MCF 10A (cell line): Measurements from ENCODE around the gene TMEM123. TPM values are rescaled to one million over a fixed set of nuclear protein-coding genes. Genes with fewer than 3 reads are reported as not detected.

Source experiments
- BruUV-seq: library from RNA; stranded (reverse); fragments of 400-500 nt; replicated peaks from 2 replicates; lab custom pipeline; 2021; lab: Mats Ljungman, UMichigan
- CTCF ChIA-PET: fragments of 300-600 bp; sonication (Branson Sonifier 250); formaldehyde crosslinking; extraction: SDS; loops from one replicate; lab custom pipeline; 2021; ENCODE audit warnings: antibody characterized with exemption, inconsistent platforms; lab: Yijun Ruan, JAX
- POLR2A ChIA-PET: fragments of 300-600, 350-650 bp; sonication (Branson Sonifier 250); formaldehyde crosslinking; extraction: SDS; loops from one replicate; lab custom pipeline; 2020; ENCODE audit warnings: antibody characterized with exemption, inconsistent platforms; lab: Yijun Ruan, JAX
- DNase-seq: peaks from one replicate; pipeline ENCODE4 v3.0.0-alpha.2; 2018; ENCODE audit not compliant: unreplicated experiment
- H3K27ac Mint-ChIP-seq: one replicate; pipeline ENCODE4 v1.8.0; 2022; ENCODE audit warnings: mild to moderate bottlenecking, low read depth, mixed read lengths; ENCODE audit not compliant: unreplicated experiment
- H3K27me3 Mint-ChIP-seq: one replicate; pipeline ENCODE4 v1.8.0; 2022; ENCODE audit warnings: mixed read lengths; ENCODE audit not compliant: insufficient read depth, unreplicated experiment
- H3K36me3 Mint-ChIP-seq: one replicate; pipeline ENCODE4 v1.8.0; 2022; ENCODE audit warnings: mild to moderate bottlenecking, moderate library complexity, mixed read lengths; ENCODE audit not compliant: insufficient read depth, unreplicated experiment
- H3K4me1 Mint-ChIP-seq: one replicate; pipeline ENCODE4 v1.8.0; 2022; ENCODE audit warnings: mixed read lengths; ENCODE audit not compliant: insufficient read depth, unreplicated experiment
- H3K4me3 Mint-ChIP-seq: one replicate; pipeline ENCODE4 v1.8.0; 2022; ENCODE audit warnings: mild to moderate bottlenecking, moderate library complexity, mixed read lengths; ENCODE audit not compliant: unreplicated experiment
- H3K9me3 Mint-ChIP-seq: one replicate; pipeline ENCODE4 v1.8.0; 2022; ENCODE audit warnings: mixed read lengths; ENCODE audit not compliant: unreplicated experiment
- intact Hi-C: fragments of 100-400 bp; cut with micrococcal nuclease; formaldehyde crosslinking; loops from 2 replicates; pipeline ENCODE4 v1.14.1; 2022
- total RNA-seq: library from RNA; stranded (reverse); gene quantifications from 2 replicates; pipeline ENCODE4 v1.2.3, GENCODE V29; 2022
- TF ChIP-seq, protein P1 (sequence below): fragments of 200-600 bp; IDR thresholded peaks from one replicate; pipeline ENCODE4 v1.8.0; 2022; ENCODE audit warnings: antibody characterized with exemption, mild to moderate bottlenecking; ENCODE audit not compliant: unreplicated experiment

TMEM123 gene
- total RNA-seq, 1 experiment from 2014 or later: 134 TPM

DNA sequence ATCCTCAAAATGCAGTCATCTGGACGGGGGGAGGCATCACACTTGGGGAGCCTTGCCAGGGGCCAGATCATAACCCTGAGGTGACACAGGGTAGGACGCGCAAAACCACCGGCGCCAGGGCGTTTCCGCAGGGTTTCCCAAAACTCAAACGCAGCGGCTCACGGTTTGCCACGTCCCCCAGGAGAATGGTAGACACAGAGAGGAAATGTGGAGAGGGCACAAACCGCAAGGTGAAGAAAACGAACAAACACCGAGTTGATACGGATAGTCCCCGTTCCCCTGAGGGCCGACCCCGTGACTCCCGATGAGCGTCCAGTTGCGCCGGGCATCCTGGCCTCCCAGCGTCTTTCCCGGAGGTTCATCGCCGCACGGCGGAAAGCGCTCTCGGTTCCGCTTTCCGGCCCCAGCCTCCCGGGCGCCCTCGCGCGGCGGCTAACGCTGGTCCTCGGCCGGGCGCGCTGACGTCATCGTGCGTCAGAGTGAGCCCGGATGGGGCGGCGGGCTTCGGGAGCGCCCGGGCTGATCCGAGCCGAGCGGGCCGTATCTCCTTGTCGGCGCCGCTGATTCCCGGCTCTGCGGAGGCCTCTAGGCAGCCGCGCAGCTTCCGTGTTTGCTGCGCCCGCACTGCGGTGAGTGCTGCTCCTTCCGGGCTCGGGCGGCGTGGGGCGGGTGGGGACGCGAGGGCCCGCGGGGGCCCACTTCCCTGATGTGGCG lies 105.7 kb downstream of the TMEM123 start, which contains the start of gene BIRC2:
Gene BIRC2, plus strand, starts transcription at position 467 of the 714 bp plus-strand sequence. CDS start 2,641 bp downstream, outside the sequence.
- peaks cover 15% of the 10 kb centered on the region for H3K4me1 Mint-ChIP-seq
- peak; percentile 92 for DNase-seq
- H3K27ac Mint-ChIP-seq: peak within 1 kb of the TSS; percentile 97
- peak within 1 kb of the TSS; percentile 79 for H3K4me3 Mint-ChIP-seq
- ChIA-PET CTCF (interaction anchor here (1.2 to 2.3 kb wide), 2 partner anchors 53 to 78 kb away, joined by 3 to 5 read pairs; no protein-coding TSS in a partner anchor), POLR2A (interaction anchor here (0.7 to 5.7 kb wide), 15 partner anchors 11 to 267 kb away, joined by 3 to 36 read pairs (median 3); no protein-coding TSS in a partner anchor)
- intact Hi-C loops: loop anchor here (1.0 to 5.0 kb wide), 4 partner anchors 40 to 148 kb away; no protein-coding TSS in a partner anchor
- no peaks in the 10 kb centered on the region for H3K9me3 Mint-ChIP-seq
- BruUV-seq: no TSS peak
- TF ChIP-seq, protein P1, sequence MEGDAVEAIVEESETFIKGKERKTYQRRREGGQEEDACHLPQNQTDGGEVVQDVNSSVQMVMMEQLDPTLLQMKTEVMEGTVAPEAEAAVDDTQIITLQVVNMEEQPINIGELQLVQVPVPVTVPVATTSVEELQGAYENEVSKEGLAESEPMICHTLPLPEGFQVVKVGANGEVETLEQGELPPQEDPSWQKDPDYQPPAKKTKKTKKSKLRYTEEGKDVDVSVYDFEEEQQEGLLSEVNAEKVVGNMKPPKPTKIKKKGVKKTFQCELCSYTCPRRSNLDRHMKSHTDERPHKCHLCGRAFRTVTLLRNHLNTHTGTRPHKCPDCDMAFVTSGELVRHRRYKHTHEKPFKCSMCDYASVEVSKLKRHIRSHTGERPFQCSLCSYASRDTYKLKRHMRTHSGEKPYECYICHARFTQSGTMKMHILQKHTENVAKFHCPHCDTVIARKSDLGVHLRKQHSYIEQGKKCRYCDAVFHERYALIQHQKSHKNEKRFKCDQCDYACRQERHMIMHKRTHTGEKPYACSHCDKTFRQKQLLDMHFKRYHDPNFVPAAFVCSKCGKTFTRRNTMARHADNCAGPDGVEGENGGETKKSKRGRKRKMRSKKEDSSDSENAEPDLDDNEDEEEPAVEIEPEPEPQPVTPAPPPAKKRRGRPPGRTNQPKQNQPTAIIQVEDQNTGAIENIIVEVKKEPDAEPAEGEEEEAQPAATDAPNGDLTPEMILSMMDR: peak; percentile 67
- H3K36me3 Mint-ChIP-seq: peaks cover 38% of the 10 kb centered on the region
- H3K27me3 Mint-ChIP-seq: no peaks in the 10 kb centered on the region

DNA sequence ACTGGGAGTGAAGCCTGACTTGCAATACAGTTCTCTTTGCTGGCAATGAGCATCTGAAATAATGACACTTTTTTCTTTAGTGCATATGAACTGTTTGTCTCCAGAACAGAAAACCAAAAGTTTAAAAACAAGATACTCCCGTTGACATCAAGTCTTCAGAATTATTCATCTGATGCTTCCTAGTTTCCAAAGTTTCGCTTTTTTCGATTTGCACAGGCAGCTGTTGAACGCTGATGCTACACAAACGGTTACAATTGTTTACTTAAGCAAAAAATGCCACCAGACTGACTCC lies 106.2 kb downstream of the TMEM123 start:
- peaks cover 34% of the 10 kb centered on the region for H3K36me3 Mint-ChIP-seq
- H3K9me3 Mint-ChIP-seq: no peaks in the 10 kb centered on the region
- peak overlapping the region; percentile 97 for H3K27ac Mint-ChIP-seq
- ChIA-PET CTCF (interaction anchor here (1.2 kb wide), 1 partner anchor 53 kb away, joined by 3 read pairs; no protein-coding TSS in a partner anchor), POLR2A (interaction anchor here (0.7 to 5.7 kb wide), 9 partner anchors 11 to 265 kb away, joined by 3 to 36 read pairs (median 3); no protein-coding TSS in a partner anchor)
- peak overlapping the region; percentile 79 for H3K4me3 Mint-ChIP-seq
- H3K27me3 Mint-ChIP-seq: no peaks in the 10 kb centered on the region
- DNase-seq: no peak
- TF ChIP-seq, protein P1: no peak
- intact Hi-C loops: loop anchor here (5.0 kb wide), 1 partner anchor 39 kb away; no protein-coding TSS in a partner anchor
- peaks cover 19% of the 10 kb centered on the region for H3K4me1 Mint-ChIP-seq
- BruUV-seq: TSS peak; percentile 84

Other genes with a start within 250 kb of the TMEM123 start
- 91.6 and 124 TPM in 2 replicates for gene BIRC3, start 135.3 kb downstream of the TMEM123 start, total RNA-seq
- 46.2 and 50.0 TPM in 2 replicates for gene BIRC2, start 105.6 kb downstream of the TMEM123 start, total RNA-seq
- not detected in 2 replicates for gene MMP7, start 78.0 kb upstream of the TMEM123 start, total RNA-seq
- not detected in 2 replicates for gene MMP20, start 172.6 kb upstream of the TMEM123 start, total RNA-seq